ENCODE data around the gene ARPC5.
"Not testable (repeated sequence)": the region's sequence is repeated elsewhere in the genome, so short reads cannot be mapped to it uniquely, and the experiment has no call there.

The ARPC5 gene

GRCh38 chr1:183645531-183645930 lies 9.9 kb upstream of the ARPC5 start:
- no peak for DNase-seq

- DNase-seq: no peak
Observed at GRCh38 chr1:183642166-183642565, 6.6 kb upstream of the ARPC5 start.

GRCh38 chr1:183640193-183640592 lies 4.6 kb upstream of the ARPC5 start:
- DNase-seq: peak; percentile 29

GRCh38 chr1:183638649-183639387 lies 3.2 kb upstream of the ARPC5 start:
- peak; percentile 71 for DNase-seq

- peak; percentile 56 for DNase-seq
Observed at GRCh38 chr1:183636783-183637182, 1.2 kb upstream of the ARPC5 start.

GRCh38 chr1:183636334-183636682 lies 725 bp upstream of the ARPC5 start:
- DNase-seq: no peak

GRCh38 chr1:183635099-183635605 lies 431 bp downstream of the ARPC5 start:
- peak; percentile 84 for DNase-seq

GRCh38 chr1:183634429-183635065 lies 1.0 kb downstream of the ARPC5 start:
- peak; percentile 31 for DNase-seq

- DNase-seq: peak; percentile 81
Observed at GRCh38 chr1:183633676-183634343, 1.8 kb downstream of the ARPC5 start.

GRCh38 chr1:183632964-183633363 lies 2.6 kb downstream of the ARPC5 start:
- DNase-seq: peak; percentile 45

- no peak for DNase-seq
Observed at GRCh38 chr1:183632114-183632513, 3.5 kb downstream of the ARPC5 start.

GRCh38 chr1:183630748-183631147 lies 4.8 kb downstream of the ARPC5 start:
- DNase-seq: no peak

GRCh38 chr1:183628537-183628936 lies 7.0 kb downstream of the ARPC5 start:
- DNase-seq: no peak

GRCh38 chr1:183626236-183626635 lies 9.3 kb downstream of the ARPC5 start:
- not testable (repeated sequence) for DNase-seq

- peak; percentile 78 for DNase-seq
Observed at GRCh38 chr1:183622884-183623785, 12.4 kb downstream of the ARPC5 start.

GRCh38 chr1:183622013-183622412 lies 13.6 kb downstream of the ARPC5 start:
- no peak for DNase-seq

GRCh38 chr1:183620311-183620710 lies 15.3 kb downstream of the ARPC5 start:
- DNase-seq: no peak

- no peak for DNase-seq
Observed at GRCh38 chr1:183619781-183620180, 15.8 kb downstream of the ARPC5 start.

GRCh38 chr1:183618202-183618601 lies 17.4 kb downstream of the ARPC5 start:
- DNase-seq: not testable (repeated sequence)

- not testable (repeated sequence) for DNase-seq
Observed at GRCh38 chr1:183612975-183613374, 22.6 kb downstream of the ARPC5 start.

- no peak for DNase-seq
Observed at GRCh38 chr1:183612407-183612806, 23.2 kb downstream of the ARPC5 start.

GRCh38 chr1:183611021-183611420 lies 24.6 kb downstream of the ARPC5 start:
- no peak for DNase-seq
